ENCODE measurements around the gene SENP8. TPM values are rescaled to one million over a fixed set of nuclear protein-coding genes. Genes with fewer than 3 reads are reported as not detected.

SENP8 gene
- total and polyA plus RNA-seq, 2 of the 13 experiments (the other 11 are each of a cell fraction or from before 2014, with no cell fraction given): 2.7 to 3.0 TPM

DNA sequence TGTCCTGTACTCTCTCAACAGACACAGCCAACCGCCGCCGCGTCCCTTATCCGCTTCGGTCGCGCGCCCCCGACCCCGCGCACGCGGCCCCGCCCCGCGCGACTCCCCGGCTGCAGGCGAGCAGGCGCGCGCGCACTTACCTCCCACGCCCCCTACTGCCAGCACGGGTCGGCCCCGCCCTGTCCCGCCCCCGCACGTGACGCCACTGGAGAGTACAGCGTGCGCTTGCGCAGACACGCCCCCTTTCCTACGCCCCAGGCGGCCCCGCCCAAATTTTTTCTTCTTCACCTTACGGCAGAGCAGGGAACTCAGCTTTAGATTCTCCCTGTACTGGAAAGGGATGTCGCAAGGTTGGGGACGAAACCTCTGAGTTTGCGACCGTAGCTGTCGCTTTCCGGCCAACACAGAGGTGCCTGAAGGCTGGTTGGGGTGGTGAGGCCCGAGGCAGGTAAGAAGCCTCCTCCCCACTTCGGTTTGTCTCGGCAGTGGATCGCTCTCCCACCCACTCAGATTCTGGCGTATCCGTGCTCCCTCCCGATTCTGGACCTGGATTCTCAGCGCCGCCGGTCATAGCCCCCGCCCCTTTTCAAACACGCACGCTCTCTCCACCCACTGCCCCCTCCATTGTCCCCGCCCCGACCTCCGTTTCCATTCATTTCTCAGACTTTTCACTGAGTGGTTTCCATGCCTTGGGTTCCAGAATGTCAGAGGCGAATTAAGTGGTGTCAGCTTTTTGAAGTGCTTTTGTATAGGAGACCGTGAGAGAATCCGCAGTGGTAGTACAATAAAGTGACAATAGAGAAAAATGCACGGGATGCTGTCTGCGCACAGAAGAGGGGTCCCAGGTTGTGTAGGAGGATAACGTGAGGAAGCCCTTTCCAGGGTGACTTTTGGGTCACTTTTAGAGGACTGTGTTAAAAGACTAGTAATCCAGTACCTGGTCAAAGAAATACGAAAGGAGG is at the start of gene SENP8, which contains the start of gene MYO9A (continued):
- TF ChIP-seq TCF12 (IDR thresholded peaks at IDR 0.05) (no peak), TCF12 (CRISPR knock-in tag; IDR thresholded peaks at IDR 0.05) (no peak), ZIK1 (CRISPR knock-in tag; IDR thresholded peaks at IDR 0.05; ENCODE audit: borderline replicate concordance, low read depth) (no peak), ZNF652 (CRISPR knock-in tag; IDR thresholded peaks at IDR 0.05; ENCODE audit: borderline replicate concordance, low read depth) (no peak), RFXAP (CRISPR knock-in tag; IDR thresholded peaks at IDR 0.05; ENCODE audit: borderline replicate concordance) (no peak; the same call in 1 of the 2 replicates), ZNF768 (CRISPR knock-in tag; IDR thresholded peaks at IDR 0.05) (no peak; the same call in 1 of the 2 replicates), ZNF546 (CRISPR knock-in tag; conservative IDR thresholded peaks at IDR 0.05) (no peak), PAX8 (CRISPR knock-in tag; IDR thresholded peaks at IDR 0.05; ENCODE audit: borderline replicate concordance) (no peak; the same call in 1 of the 2 replicates), PCBP2 (optimal IDR thresholded peaks at IDR 0.05; ENCODE audit: low read depth, low read length, poor library complexity, severe bottlenecking) (no peak), MAFG (CRISPR knock-in tag; IDR thresholded peaks at IDR 0.05) (no peak), CHD2 (IDR thresholded peaks at IDR 0.05; ENCODE audit: low read depth, low read length) (0 out of 2 replicates have a peak, but pooled peaks have one; percentile 5), ZNF326 (CRISPR knock-in tag; IDR thresholded peaks at IDR 0.05; ENCODE audit: borderline replicate concordance) (no peak), DNMT1 (CRISPR knock-in tag; IDR thresholded peaks at IDR 0.05) (no peak), RERE (CRISPR knock-in tag; IDR thresholded peaks at IDR 0.05; ENCODE audit: low read depth) (no peak), ZNF816 (CRISPR knock-in tag; IDR thresholded peaks at IDR 0.05; ENCODE audit: borderline replicate concordance) (0 out of 2 replicates have a peak, but pooled peaks have one; percentile 48)
- TF ChIP-seq, protein P1, sequence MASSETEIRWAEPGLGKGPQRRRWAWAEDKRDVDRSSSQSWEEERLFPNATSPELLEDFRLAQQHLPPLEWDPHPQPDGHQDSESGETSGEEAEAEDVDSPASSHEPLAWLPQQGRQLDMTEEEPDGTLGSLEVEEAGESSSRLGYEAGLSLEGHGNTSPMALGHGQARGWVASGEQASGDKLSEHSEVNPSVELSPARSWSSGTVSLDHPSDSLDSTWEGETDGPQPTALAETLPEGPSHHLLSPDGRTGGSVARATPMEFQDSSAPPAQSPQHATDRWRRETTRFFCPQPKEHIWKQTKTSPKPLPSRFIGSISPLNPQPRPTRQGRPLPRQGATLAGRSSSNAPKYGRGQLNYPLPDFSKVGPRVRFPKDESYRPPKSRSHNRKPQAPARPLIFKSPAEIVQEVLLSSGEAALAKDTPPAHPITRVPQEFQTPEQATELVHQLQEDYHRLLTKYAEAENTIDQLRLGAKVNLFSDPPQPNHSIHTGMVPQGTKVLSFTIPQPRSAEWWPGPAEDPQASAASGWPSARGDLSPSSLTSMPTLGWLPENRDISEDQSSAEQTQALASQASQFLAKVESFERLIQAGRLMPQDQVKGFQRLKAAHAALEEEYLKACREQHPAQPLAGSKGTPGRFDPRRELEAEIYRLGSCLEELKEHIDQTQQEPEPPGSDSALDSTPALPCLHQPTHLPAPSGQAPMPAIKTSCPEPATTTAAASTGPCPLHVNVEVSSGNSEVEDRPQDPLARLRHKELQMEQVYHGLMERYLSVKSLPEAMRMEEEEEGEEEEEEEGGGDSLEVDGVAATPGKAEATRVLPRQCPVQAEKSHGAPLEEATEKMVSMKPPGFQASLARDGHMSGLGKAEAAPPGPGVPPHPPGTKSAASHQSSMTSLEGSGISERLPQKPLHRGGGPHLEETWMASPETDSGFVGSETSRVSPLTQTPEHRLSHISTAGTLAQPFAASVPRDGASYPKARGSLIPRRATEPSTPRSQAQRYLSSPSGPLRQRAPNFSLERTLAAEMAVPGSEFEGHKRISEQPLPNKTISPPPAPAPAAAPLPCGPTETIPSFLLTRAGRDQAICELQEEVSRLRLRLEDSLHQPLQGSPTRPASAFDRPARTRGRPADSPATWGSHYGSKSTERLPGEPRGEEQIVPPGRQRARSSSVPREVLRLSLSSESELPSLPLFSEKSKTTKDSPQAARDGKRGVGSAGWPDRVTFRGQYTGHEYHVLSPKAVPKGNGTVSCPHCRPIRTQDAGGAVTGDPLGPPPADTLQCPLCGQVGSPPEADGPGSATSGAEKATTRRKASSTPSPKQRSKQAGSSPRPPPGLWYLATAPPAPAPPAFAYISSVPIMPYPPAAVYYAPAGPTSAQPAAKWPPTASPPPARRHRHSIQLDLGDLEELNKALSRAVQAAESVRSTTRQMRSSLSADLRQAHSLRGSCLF (CRISPR knock-in tag; IDR thresholded peaks at IDR 0.05; ENCODE audit: borderline replicate concordance): no peak
- TF ChIP-seq, protein P2, sequence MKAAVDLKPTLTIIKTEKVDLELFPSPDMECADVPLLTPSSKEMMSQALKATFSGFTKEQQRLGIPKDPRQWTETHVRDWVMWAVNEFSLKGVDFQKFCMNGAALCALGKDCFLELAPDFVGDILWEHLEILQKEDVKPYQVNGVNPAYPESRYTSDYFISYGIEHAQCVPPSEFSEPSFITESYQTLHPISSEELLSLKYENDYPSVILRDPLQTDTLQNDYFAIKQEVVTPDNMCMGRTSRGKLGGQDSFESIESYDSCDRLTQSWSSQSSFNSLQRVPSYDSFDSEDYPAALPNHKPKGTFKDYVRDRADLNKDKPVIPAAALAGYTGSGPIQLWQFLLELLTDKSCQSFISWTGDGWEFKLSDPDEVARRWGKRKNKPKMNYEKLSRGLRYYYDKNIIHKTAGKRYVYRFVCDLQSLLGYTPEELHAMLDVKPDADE (CRISPR knock-in tag; IDR thresholded peaks at IDR 0.05): no peak

Measured in HepG2 (cell line).